Thyroid gland (tissue), 4 donors: ENCODE measurements around the gene DUS3L.

Experiments
- CTCF ChIP-seq, 6 experiments: fragments of 200-600 bp in 3 of 6; fragments of 450-650 bp in 3 of 6; sonication (generic) in 3 of 6; IDR thresholded peaks; one replicate each; pipeline ENCODE4 v1.5.1; 2016 to 2019; ENCODE audit warnings: antibody characterized with exemption in 6 of 6, mild to moderate bottlenecking in 2 of 6, inconsistent platforms in 1 of 6, moderate library complexity in 1 of 6
- POLR2A ChIP-seq, 2 donors: fragments of 450-650 bp; IDR thresholded peaks; one replicate each; pipeline ENCODE4 v1.6.1; 2017; ENCODE audit warnings: antibody characterized with exemption in 2 of 2, mild to moderate bottlenecking in 2 of 2, moderate library complexity in 1 of 2

GRCh38 chr19:5809469-5809868, 18.5 kb upstream of the DUS3L start:
- no peak for TF ChIP-seq POLR2A (IDR thresholded peaks at IDR 0.05)
- TF ChIP-seq CTCF (IDR thresholded peaks at IDR 0.05): no peak
